Fibroblast of lung (primary cell): Measurements from ENCODE around the gene ACP1.

Experiments
- EZH2 ChIP-seq: IDR thresholded peaks from 2 replicates; pipeline ENCODE4 v1.5.1; 2012; ENCODE audit warnings: low read length, control low read depth, mild to moderate bottlenecking; ENCODE audit errors: missing control alignments
- TF ChIP-seq, protein P1 (sequence below), 2 donors: IDR thresholded peaks in 1 of 2; conservative IDR thresholded peaks in 1 of 2; 1 replicate in 1 of 2; 2 replicates in 1 of 2; pipeline ENCODE4 v1.5.1; 2011 to 2012; ENCODE audit warnings: low read length in 2 of 2, control low read depth in 1 of 2, inconsistent platforms in 1 of 2, low read depth in 1 of 2, mild to moderate bottlenecking in 1 of 2

DNA sequence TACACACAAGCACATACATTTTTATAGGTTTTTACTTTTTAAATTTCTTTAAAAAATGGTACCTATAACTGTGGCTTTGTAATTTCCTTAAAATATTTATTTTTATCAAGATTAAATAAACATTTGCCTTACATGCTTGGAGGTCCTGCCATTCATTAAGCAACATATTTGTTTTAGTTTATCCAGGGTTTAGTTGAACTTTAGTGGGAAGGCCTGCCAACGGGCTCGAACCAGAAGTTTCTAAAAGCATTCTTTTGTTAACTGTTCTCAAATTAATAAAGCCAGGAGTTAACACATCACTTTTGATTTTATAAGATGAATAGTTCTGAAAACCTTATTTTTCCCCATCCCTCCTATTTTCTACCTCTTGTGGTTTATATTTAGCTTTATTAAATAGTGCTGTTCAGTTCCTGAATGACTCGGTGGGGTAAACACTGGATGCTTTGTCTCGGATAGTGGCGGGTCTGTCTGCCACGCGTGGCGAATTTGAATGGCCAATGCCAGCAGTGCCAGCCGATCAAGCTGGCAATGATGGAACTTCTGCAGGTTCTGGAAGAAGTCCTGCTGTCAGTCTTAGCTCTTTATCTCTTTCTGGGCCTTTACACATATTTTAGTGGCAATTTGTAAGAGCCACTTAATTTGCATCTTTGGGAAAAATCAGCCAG, 33.1 kb upstream of the ACP1 start:
- TF ChIP-seq, protein P1, sequence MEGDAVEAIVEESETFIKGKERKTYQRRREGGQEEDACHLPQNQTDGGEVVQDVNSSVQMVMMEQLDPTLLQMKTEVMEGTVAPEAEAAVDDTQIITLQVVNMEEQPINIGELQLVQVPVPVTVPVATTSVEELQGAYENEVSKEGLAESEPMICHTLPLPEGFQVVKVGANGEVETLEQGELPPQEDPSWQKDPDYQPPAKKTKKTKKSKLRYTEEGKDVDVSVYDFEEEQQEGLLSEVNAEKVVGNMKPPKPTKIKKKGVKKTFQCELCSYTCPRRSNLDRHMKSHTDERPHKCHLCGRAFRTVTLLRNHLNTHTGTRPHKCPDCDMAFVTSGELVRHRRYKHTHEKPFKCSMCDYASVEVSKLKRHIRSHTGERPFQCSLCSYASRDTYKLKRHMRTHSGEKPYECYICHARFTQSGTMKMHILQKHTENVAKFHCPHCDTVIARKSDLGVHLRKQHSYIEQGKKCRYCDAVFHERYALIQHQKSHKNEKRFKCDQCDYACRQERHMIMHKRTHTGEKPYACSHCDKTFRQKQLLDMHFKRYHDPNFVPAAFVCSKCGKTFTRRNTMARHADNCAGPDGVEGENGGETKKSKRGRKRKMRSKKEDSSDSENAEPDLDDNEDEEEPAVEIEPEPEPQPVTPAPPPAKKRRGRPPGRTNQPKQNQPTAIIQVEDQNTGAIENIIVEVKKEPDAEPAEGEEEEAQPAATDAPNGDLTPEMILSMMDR (conservative IDR thresholded peaks at IDR 0.05 in 1 of 2, IDR thresholded peaks at IDR 0.05 in 1 of 2; ENCODE audit: low read depth in 1 of 2, low read length in 2 of 2) = no peak
- no peak for TF ChIP-seq EZH2
